Type B pancreatic cell (in vitro differentiated cells): ENCODE data around the gene MPPED2. TPM values are rescaled to one million over a fixed set of nuclear protein-coding genes. Genes with fewer than 3 reads are reported as not detected.

Source experiments
- DNase-seq: peaks from one replicate; pipeline ENCODE4 v3.0.0; 2021; ENCODE audit warnings: mixed read lengths; ENCODE audit not compliant: unreplicated experiment; ENCODE audit errors: extremely low spot score
- H3K27ac Mint-ChIP-seq: 2 replicates; pipeline ENCODE4 v1.8.0; 2021; ENCODE audit warnings: mild to moderate bottlenecking, mixed read lengths
- H3K27me3 Mint-ChIP-seq: 2 replicates; pipeline ENCODE4 v1.8.0; 2021; ENCODE audit warnings: mixed read lengths
- H3K36me3 Mint-ChIP-seq: 2 replicates; pipeline ENCODE4 v1.8.0; 2021; ENCODE audit warnings: mixed read lengths
- H3K4me1 Mint-ChIP-seq: one replicate; pipeline ENCODE4 v1.8.0; 2021; ENCODE audit warnings: mixed read lengths; ENCODE audit not compliant: unreplicated experiment
- H3K4me3 Mint-ChIP-seq: 2 replicates; pipeline ENCODE4 v1.8.0; 2021; ENCODE audit warnings: mild to moderate bottlenecking, mixed read lengths
- H3K9me3 Mint-ChIP-seq: 2 replicates; pipeline ENCODE4 v1.8.0; 2021; ENCODE audit warnings: mixed read lengths
- total RNA-seq: library from RNA; stranded (reverse); gene quantifications from 2 replicates; pipeline ENCODE4 v1.2.1, GENCODE V29; 2021; ENCODE audit warnings: low replicate concordance
- TF ChIP-seq, protein P1 (sequence below): fragments of 200-600 bp; sonication (generic); conservative IDR thresholded peaks from 2 replicates; pipeline ENCODE4 v1.5.0; 2021; ENCODE audit warnings: antibody characterized with exemption, mild to moderate bottlenecking

MPPED2 gene
- total RNA-seq, 1 donor from 2014 or later, result 63.9 TPM

DNA sequence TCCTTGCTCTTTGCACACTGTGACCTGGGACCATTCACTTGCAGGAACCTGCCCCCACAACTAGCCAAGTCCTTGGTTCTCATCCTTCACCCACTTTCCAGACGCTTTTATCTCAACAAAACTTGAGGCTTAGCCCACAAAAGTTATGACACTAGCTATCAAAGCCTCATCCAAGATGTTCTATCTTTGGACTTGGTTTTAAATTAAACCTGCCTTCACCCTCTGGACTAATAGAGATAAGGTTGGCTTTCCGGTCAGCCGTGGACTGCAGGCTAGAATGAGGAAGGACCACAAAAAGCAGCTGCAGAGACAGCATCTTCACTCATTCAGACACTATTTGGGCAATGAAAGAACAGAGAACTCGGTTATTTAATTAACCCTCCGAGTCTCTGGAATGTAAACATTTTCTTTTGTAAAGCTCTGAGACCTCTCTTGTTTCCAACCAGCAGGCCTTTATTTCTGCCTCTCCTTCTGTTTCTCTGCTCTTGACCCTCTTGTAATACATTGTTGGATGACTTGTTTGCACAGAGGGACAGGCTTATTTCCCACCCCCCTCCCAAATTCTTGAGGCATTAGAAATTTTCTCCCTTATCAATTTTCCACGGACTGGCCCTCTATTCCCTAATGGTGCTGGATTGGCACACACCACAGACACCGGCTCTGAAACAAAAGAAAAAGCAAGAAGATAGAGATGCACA, 221.9 kb downstream of the MPPED2 start:
- H3K4me3 Mint-ChIP-seq, result no peak overlapping the region
- DNase-seq, result no peak
- peaks cover 22% of the 10 kb centered on the region for H3K4me1 Mint-ChIP-seq
- H3K27me3 Mint-ChIP-seq, result no peaks in the 10 kb centered on the region
- peak overlapping the region; percentile 23 for H3K27ac Mint-ChIP-seq
- TF ChIP-seq, protein P1, sequence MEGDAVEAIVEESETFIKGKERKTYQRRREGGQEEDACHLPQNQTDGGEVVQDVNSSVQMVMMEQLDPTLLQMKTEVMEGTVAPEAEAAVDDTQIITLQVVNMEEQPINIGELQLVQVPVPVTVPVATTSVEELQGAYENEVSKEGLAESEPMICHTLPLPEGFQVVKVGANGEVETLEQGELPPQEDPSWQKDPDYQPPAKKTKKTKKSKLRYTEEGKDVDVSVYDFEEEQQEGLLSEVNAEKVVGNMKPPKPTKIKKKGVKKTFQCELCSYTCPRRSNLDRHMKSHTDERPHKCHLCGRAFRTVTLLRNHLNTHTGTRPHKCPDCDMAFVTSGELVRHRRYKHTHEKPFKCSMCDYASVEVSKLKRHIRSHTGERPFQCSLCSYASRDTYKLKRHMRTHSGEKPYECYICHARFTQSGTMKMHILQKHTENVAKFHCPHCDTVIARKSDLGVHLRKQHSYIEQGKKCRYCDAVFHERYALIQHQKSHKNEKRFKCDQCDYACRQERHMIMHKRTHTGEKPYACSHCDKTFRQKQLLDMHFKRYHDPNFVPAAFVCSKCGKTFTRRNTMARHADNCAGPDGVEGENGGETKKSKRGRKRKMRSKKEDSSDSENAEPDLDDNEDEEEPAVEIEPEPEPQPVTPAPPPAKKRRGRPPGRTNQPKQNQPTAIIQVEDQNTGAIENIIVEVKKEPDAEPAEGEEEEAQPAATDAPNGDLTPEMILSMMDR, result no peak
- peaks cover 8% of the 10 kb centered on the region for H3K9me3 Mint-ChIP-seq
- H3K36me3 Mint-ChIP-seq, result peaks cover 3% of the 10 kb centered on the region

DNA sequence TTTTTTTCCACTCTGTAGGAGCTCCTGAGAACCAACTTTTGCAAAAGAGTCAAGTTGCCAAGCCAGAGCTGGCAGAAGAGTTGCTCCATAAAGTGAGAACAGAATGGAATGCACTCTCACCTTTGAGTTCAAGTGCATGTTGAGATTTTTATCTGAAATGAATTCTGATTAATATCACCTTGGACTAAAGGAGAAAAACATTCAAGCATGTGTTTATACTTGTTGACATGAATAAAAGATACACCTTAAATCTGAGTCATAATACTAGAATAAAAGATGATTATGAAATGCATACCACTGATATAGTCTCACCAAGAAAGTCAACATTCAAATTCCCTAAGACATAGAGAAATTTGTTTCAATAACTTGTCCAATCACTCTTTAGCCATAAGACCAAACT, 225.4 kb downstream of the MPPED2 start:
- no peak for DNase-seq
- Mint-ChIP-seq H3K4me3 (no peak overlapping the region), H3K4me1 (peaks cover 17% of the 10 kb centered on the region), H3K36me3 (peaks cover 3% of the 10 kb centered on the region), H3K9me3 (peaks cover under 1% of the 10 kb centered on the region), H3K27me3 (no peaks in the 10 kb centered on the region), H3K27ac (no peak overlapping the region)
- TF ChIP-seq, protein P1, result no peak
